CD8-positive, alpha-beta memory T cell (primary cell): Measurements from ENCODE around the gene CGNL1. TPM values are rescaled to one million over a fixed set of nuclear protein-coding genes. Genes with fewer than 3 reads are reported as not detected.

Source experiments
- CTCF ChIA-PET: fragments of 350-600 bp; sonication (Branson Sonifier 250); formaldehyde crosslinking; loops from one replicate; lab custom pipeline; 2021; ENCODE audit warnings: antibody characterized with exemption; lab: Charles Lee
- POLR2A ChIA-PET: fragments of 350-600 bp; sonication (Branson Sonifier 250); formaldehyde crosslinking; loops from one replicate; lab custom pipeline; 2021; ENCODE audit warnings: antibody characterized with exemption; lab: Charles Lee
- DNase-seq, 5 donors: peaks; one replicate each; pipeline versions ENCODE4 v3.0.0 to v3.0.0-alpha.2; 2020 to 2022; ENCODE audit warnings: mixed read lengths in 1 of 5
- H3K27ac ChIP-seq: one replicate; pipeline ENCODE4 v1.7.0; 2013; ENCODE audit warnings: low read depth, mild to moderate bottlenecking, low read length, moderate library complexity
- H3K27me3 ChIP-seq: 2 replicates; pipeline ENCODE4 v1.7.0; 2013; ENCODE audit warnings: low read length, mild to moderate bottlenecking; ENCODE audit not compliant: insufficient read depth, poor library complexity, severe bottlenecking
- H3K36me3 ChIP-seq: 2 replicates; pipeline ENCODE4 v1.7.0; 2013; ENCODE audit warnings: mild to moderate bottlenecking, low read length, moderate library complexity; ENCODE audit not compliant: insufficient read depth
- H3K4me1 ChIP-seq: 2 replicates; pipeline ENCODE4 v1.7.0; 2013; ENCODE audit warnings: mild to moderate bottlenecking, low read length, moderate library complexity; ENCODE audit not compliant: insufficient read depth
- H3K4me3 ChIP-seq: 2 replicates; pipeline ENCODE4 v1.7.0; 2013; ENCODE audit warnings: mild to moderate bottlenecking, low read length
- H3K9me3 ChIP-seq: 2 replicates; pipeline ENCODE4 v1.7.0; 2013; ENCODE audit warnings: mild to moderate bottlenecking, low read length
- H3K27ac Mint-ChIP-seq, 8 donors: one replicate each; pipeline ENCODE4 v1.8.0; 2020 to 2021; ENCODE audit warnings: mixed read lengths in 8 of 8, mild to moderate bottlenecking in 6 of 8, inconsistent platforms in 3 of 8, moderate library complexity in 3 of 8
- H3K27me3 Mint-ChIP-seq, 2 donors: one replicate each; pipeline ENCODE4 v1.8.0; 2020 to 2021; ENCODE audit warnings: mixed read lengths in 2 of 2, mild to moderate bottlenecking in 1 of 2, moderate library complexity in 1 of 2
- H3K36me3 Mint-ChIP-seq, 3 donors: one replicate each; pipeline ENCODE4 v1.8.0; 2020 to 2021; ENCODE audit warnings: mixed read lengths in 3 of 3, inconsistent platforms in 1 of 3, mild to moderate bottlenecking in 1 of 3
- H3K4me1 Mint-ChIP-seq, 3 donors: one replicate each; pipeline ENCODE4 v1.8.0; 2020 to 2021; ENCODE audit warnings: mixed read lengths in 3 of 3, inconsistent platforms in 1 of 3, mild to moderate bottlenecking in 1 of 3
- H3K4me3 Mint-ChIP-seq, 7 donors: one replicate each; pipeline ENCODE4 v1.8.0; 2020 to 2021; ENCODE audit warnings: mixed read lengths in 7 of 7, mild to moderate bottlenecking in 6 of 7, moderate library complexity in 4 of 7, inconsistent platforms in 2 of 7
- H3K9me3 Mint-ChIP-seq, 5 donors: one replicate each; pipeline ENCODE4 v1.8.0; 2020 to 2022; ENCODE audit warnings: mixed read lengths in 5 of 5, mild to moderate bottlenecking in 3 of 5, moderate library complexity in 2 of 5, inconsistent platforms in 1 of 5
- polyA plus RNA-seq: library from polyadenylated mRNA; unstranded; fragments of 300-500 nt; fragmentation: Illumina TruSeq; gene quantifications from one replicate; pipeline ENCODE4 v1.2.3, GENCODE V29; 2021
- total RNA-seq, 2 experiments: library from RNA; stranded (reverse); gene quantifications; one replicate each; pipeline ENCODE4 v1.2.3, GENCODE V29; 2021

The CGNL1 gene
- total and polyA plus RNA-seq, 3 experiments from 2014 or later: not detected

DNA sequence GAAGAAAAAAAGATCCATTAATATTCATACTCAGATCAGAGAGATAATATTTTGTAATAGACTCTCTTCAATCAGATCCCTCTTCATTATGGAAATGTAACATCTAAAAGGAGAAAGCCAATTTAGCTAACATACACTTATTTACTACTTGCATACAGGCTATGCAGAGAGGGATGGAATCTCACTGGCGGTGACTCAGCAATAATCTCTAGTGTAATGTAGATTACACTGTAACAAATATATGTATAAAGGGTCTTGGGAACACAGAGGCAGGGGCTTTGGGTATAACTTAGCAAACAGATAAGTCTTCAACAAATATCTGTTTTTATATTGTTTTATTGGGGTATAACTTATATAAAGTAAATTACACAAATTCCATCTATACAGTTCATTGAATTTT lies 69.6 kb downstream of the CGNL1 start:
- ChIA-PET POLR2A (no interaction called here), CTCF (no interaction called here)
- H3K4me1 Mint-ChIP-seq: no peaks in the 10 kb centered on the region
- H3K27ac ChIP-seq: no peak overlapping the region
- H3K36me3 Mint-ChIP-seq: no peaks in the 10 kb centered on the region
- H3K9me3 ChIP-seq: no peaks in the 10 kb centered on the region
- DNase-seq: no peak
- H3K27me3 Mint-ChIP-seq: peaks cover 3 to 14% of the 10 kb centered on the region in 2 donors
- H3K4me1 ChIP-seq: no peaks in the 10 kb centered on the region
- no peaks in the 10 kb centered on the region for H3K27me3 ChIP-seq
- H3K27ac Mint-ChIP-seq: no peak overlapping the region
- no peaks in the 10 kb centered on the region for H3K36me3 ChIP-seq
- H3K9me3 Mint-ChIP-seq: no peaks in the 10 kb centered on the region
- H3K4me3 ChIP-seq: no peak overlapping the region
- no peak overlapping the region for H3K4me3 Mint-ChIP-seq

DNA sequence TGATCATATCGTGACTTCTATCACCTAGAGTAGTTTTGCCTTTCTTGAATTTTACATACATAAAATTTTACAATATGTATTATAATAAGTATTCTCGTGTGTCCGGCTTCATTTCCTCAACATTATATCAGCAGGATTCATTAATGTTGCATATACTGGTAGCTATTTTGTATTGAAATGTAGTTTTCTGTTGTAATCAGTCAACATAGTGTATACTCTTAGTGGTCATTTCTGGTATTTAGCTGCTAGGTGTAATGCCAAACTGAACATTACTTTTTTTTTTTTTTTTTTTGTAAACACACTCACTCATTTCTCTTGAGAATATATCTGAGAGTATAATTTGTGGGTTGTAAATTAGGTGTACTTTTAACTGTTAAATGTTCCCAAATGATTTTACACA lies 70.1 kb downstream of the CGNL1 start:
- Histone ChIP-seq H3K4me1 (no peaks in the 10 kb centered on the region), H3K36me3 (no peaks in the 10 kb centered on the region), H3K27ac (no peak overlapping the region), H3K4me3 (no peak overlapping the region), H3K27me3 (no peaks in the 10 kb centered on the region), H3K9me3 (no peaks in the 10 kb centered on the region)
- no peak for DNase-seq
- Mint-ChIP-seq H3K27me3 (peaks cover 3 to 18% of the 10 kb centered on the region in 2 donors), H3K4me1 (no peaks in the 10 kb centered on the region), H3K4me3 (no peak overlapping the region), H3K27ac (no peak overlapping the region), H3K9me3 (no peaks in the 10 kb centered on the region), H3K36me3 (no peaks in the 10 kb centered on the region)
- ChIA-PET POLR2A (no interaction called here), CTCF (no interaction called here)

GRCh38 chr15:57451555-57451954 lies 75.2 kb downstream of the CGNL1 start:
- Histone ChIP-seq H3K4me3 (no peak overlapping the region), H3K36me3 (no peaks in the 10 kb centered on the region), H3K27me3 (no peaks in the 10 kb centered on the region), H3K27ac (no peak overlapping the region), H3K9me3 (no peaks in the 10 kb centered on the region), H3K4me1 (no peaks in the 10 kb centered on the region)
- no peak overlapping the region for H3K27ac Mint-ChIP-seq
- ChIA-PET POLR2A (no interaction called here), CTCF (no interaction called here)
- H3K36me3 Mint-ChIP-seq: peaks cover 0 to 1% (median 0%) of the 10 kb centered on the region in 3 donors
- no peak for DNase-seq
- H3K9me3 Mint-ChIP-seq: no peaks in the 10 kb centered on the region
- H3K27me3 Mint-ChIP-seq: peaks cover 5 to 36% of the 10 kb centered on the region in 2 donors
- no peak overlapping the region for H3K4me3 Mint-ChIP-seq
- H3K4me1 Mint-ChIP-seq: no peaks in the 10 kb centered on the region

DNA sequence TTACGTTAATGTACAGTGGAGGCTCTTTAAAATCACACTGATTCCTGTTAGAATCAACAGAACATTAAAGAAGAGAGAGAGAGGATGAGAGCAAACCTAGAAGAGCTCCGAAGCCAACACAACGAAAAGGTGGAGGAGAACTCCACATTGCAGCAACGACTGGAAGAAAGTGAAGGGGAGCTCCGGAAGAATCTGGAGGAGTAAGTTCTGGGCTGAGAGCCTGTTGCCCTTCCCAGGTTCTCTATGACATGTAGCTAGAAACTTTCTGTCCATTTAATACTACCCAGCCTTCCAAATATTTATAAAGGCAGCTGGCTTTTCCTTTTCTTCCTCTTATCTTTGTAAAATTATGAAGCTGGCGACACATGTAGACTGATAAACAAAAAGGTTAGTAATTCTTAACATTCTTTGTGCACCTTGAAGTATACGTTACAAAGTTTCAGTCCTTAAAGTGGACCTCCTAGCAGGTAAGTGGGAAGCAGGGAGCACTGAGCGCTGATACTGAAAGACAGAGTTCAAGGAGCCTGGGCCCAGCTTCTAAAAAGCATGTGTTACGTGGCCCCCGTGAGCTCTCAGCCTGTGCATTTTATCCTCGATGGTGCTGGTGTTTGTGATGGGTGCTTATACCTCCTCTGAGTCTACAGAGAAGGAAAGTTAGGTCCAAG lies 75.9 kb downstream of the CGNL1 start:
- ChIA-PET POLR2A (no interaction called here), CTCF (no interaction called here)
- H3K9me3 Mint-ChIP-seq: no peaks in the 10 kb centered on the region
- H3K4me1 Mint-ChIP-seq: no peaks in the 10 kb centered on the region
- no peak overlapping the region for H3K4me3 Mint-ChIP-seq
- peaks cover 0 to 1% (median 0%) of the 10 kb centered on the region in 3 donors for H3K36me3 Mint-ChIP-seq
- no peak overlapping the region for H3K27ac ChIP-seq
- H3K4me1 ChIP-seq: no peaks in the 10 kb centered on the region
- H3K27me3 ChIP-seq: no peaks in the 10 kb centered on the region
- peaks cover 5 to 33% of the 10 kb centered on the region in 2 donors for H3K27me3 Mint-ChIP-seq
- H3K27ac Mint-ChIP-seq: no peak overlapping the region
- no peaks in the 10 kb centered on the region for H3K9me3 ChIP-seq
- no peaks in the 10 kb centered on the region for H3K36me3 ChIP-seq
- no peak for DNase-seq
- no peak overlapping the region for H3K4me3 ChIP-seq

DNA sequence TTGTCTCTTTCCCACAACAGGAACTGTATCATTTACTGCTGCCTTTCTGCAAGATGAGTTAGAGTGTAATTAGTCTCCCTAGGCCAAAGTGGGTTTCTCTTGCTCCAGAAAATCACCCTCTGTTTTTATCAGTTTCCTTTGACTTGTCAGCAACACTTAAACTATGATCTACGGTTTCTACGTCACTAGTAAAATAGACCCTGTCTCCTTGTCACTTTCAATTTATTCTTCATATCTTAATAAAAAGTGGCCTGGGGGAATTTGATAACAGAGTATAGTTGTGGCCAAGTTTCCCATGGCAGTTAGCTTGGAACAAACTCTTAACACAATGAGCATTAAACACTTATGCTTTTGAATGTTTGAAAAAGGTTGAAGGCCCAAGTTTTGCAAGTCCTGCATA lies 79.6 kb downstream of the CGNL1 start:
- Mint-ChIP-seq H3K9me3 (no peaks in the 10 kb centered on the region), H3K4me3 (no peak overlapping the region), H3K27ac (no peak overlapping the region), H3K27me3 (peaks cover 6 to 22% of the 10 kb centered on the region in 2 donors), H3K36me3 (peaks cover 0 to 1% (median 0%) of the 10 kb centered on the region in 3 donors), H3K4me1 (no peaks in the 10 kb centered on the region)
- Histone ChIP-seq H3K9me3 (no peaks in the 10 kb centered on the region), H3K36me3 (no peaks in the 10 kb centered on the region), H3K4me3 (no peak overlapping the region), H3K4me1 (no peaks in the 10 kb centered on the region), H3K27ac (no peak overlapping the region), H3K27me3 (no peaks in the 10 kb centered on the region)
- DNase-seq: no peak
- ChIA-PET POLR2A (no interaction called here), CTCF (no interaction called here)

DNA sequence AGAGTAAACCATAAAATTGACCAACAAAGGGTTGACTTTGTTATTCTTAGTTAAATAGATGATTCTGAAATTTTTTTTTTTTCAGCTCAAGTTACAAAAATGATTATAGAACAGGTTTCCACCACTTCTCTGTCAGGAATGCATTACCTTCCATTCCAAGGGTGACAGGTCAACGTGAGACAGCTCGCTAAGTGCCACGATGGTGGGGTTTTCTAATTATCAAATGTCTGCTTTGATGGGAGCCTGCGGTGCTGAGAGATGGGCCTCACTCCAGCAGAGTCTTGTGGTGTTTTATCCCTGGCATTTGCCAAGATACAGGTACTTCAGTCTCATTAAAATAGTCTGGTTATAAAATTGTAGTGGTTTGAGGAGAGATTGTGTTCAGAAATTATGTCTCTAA lies 80.3 kb downstream of the CGNL1 start:
- CTCF ChIA-PET: no interaction called here
- peaks cover 0 to 1% (median 0%) of the 10 kb centered on the region in 3 donors for H3K36me3 Mint-ChIP-seq
- POLR2A ChIA-PET: no interaction called here

DNA sequence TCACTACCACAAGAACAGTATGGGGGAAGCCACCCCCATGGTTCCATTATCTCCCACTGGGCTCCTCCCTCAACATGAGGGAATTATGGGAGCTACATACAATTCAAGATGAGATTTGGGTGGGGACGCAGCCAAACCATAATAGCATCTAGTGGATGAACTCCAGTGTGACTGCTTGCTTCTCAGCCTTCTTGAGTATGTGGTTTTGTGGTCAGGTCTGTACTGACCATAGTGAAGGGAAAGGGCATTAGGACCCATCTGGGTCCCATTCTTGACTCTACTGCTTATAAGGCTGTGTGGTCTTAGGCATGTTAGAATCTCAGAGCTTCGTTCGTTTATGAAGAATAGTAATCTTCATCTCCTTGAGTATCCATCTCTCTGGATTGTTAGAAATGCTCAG lies 81.4 kb downstream of the CGNL1 start:
- H3K4me1 Mint-ChIP-seq: no peaks in the 10 kb centered on the region
- DNase-seq: no peak
- H3K27me3 Mint-ChIP-seq: peaks cover 6 to 15% of the 10 kb centered on the region in 2 donors
- CTCF ChIA-PET: no interaction called here
- Histone ChIP-seq H3K27ac (no peak overlapping the region), H3K9me3 (no peaks in the 10 kb centered on the region), H3K4me3 (no peak overlapping the region), H3K4me1 (no peaks in the 10 kb centered on the region), H3K36me3 (no peaks in the 10 kb centered on the region), H3K27me3 (no peaks in the 10 kb centered on the region)
- H3K27ac Mint-ChIP-seq: no peak overlapping the region
- no peak overlapping the region for H3K4me3 Mint-ChIP-seq
- no peaks in the 10 kb centered on the region for H3K9me3 Mint-ChIP-seq
- POLR2A ChIA-PET: no interaction called here
- no peaks in the 10 kb centered on the region for H3K36me3 Mint-ChIP-seq

More for the DNA sequence above, 80.3 kb downstream of the CGNL1 start:
- Histone ChIP-seq H3K27ac (no peak overlapping the region), H3K9me3 (no peaks in the 10 kb centered on the region), H3K27me3 (no peaks in the 10 kb centered on the region), H3K36me3 (no peaks in the 10 kb centered on the region), H3K4me1 (no peaks in the 10 kb centered on the region), H3K4me3 (no peak overlapping the region)
- Mint-ChIP-seq H3K9me3 (no peaks in the 10 kb centered on the region), H3K27me3 (peaks cover 6 to 17% of the 10 kb centered on the region in 2 donors), H3K4me1 (no peaks in the 10 kb centered on the region), H3K27ac (no peak overlapping the region), H3K4me3 (no peak overlapping the region)
- no peak for DNase-seq

DNA sequence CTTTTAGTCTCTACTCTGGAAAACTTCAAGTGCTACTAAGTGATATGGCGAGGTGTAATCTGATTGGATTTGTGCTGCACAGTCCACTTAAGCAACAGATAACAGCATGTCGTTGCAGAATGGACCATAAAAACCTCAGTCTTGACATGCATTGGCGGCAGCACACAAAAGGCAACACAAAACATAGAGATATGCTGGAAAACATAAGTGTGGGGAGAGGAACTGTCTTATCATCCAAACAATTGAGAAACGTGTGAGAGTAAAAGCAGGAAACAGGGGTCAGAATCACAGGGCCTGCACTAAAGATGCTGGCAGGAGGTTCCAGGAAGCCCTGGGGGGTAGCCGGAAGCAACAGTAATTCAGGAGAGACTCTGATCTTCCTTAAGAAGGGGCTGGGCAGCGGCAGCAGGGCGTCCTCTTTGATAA lies 82.1 kb downstream of the CGNL1 start:
- ChIA-PET CTCF (no interaction called here), POLR2A (no interaction called here)
- H3K4me3 ChIP-seq: no peak overlapping the region
- no peaks in the 10 kb centered on the region for H3K9me3 ChIP-seq
- H3K36me3 ChIP-seq: no peaks in the 10 kb centered on the region
- no peaks in the 10 kb centered on the region for H3K9me3 Mint-ChIP-seq
- H3K4me1 Mint-ChIP-seq: no peaks in the 10 kb centered on the region
- no peak overlapping the region for H3K4me3 Mint-ChIP-seq
- no peak overlapping the region for H3K27ac Mint-ChIP-seq
- peaks cover 6 to 13% of the 10 kb centered on the region in 2 donors for H3K27me3 Mint-ChIP-seq
- H3K36me3 Mint-ChIP-seq: no peaks in the 10 kb centered on the region
- no peak for DNase-seq
- no peaks in the 10 kb centered on the region for H3K27me3 ChIP-seq
- no peaks in the 10 kb centered on the region for H3K4me1 ChIP-seq
- H3K27ac ChIP-seq: no peak overlapping the region
